NCI-H1417 (cell line): ENCODE results near the gene QKI.
"Not testable (repeated sequence)": the region's sequence is repeated elsewhere in the genome, so short reads cannot be mapped to it uniquely, and the experiment has no call there.

Experiments
- DNase-seq, 3 experiments: peaks; one replicate each; lab custom pipeline; 2025; lab: John Stamatoyannopoulos, UW

Gene QKI

GRCh38 chr6:163414117-163414945 lies at the start of gene QKI:
TSS of gene QKI (plus strand) at chr6:163414718. CDS start at chr6:163415194, 476 bp downstream.
- peak; percentile 59 to 85 (median 81) for DNase-seq

GRCh38 chr6:163366288-163366687 lies 48.2 kb upstream of the QKI start:
- no peak for DNase-seq

- DNase-seq, result no peak
Measured at GRCh38 chr6:163367497-163368183, 46.9 kb upstream of the QKI start.

GRCh38 chr6:163369141-163369540 lies 45.4 kb upstream of the QKI start:
- DNase-seq, result no peak

- no peak for DNase-seq
Measured at GRCh38 chr6:163369628-163370365, 44.7 kb upstream of the QKI start.

GRCh38 chr6:163370464-163371117 lies 43.9 kb upstream of the QKI start:
- no peak for DNase-seq

GRCh38 chr6:163371129-163371528 lies 43.4 kb upstream of the QKI start:
- DNase-seq, result no peak

- DNase-seq, result no peak
Measured at GRCh38 chr6:163373240-163373639, 41.3 kb upstream of the QKI start.

GRCh38 chr6:163375361-163375760 lies 39.2 kb upstream of the QKI start:
- DNase-seq, result no peak

- no peak for DNase-seq
Measured at GRCh38 chr6:163376187-163376586, 38.3 kb upstream of the QKI start.

- no peak for DNase-seq
Measured at GRCh38 chr6:163377561-163377960, 37.0 kb upstream of the QKI start.

- DNase-seq, result no peak
Measured at GRCh38 chr6:163380216-163380615, 34.3 kb upstream of the QKI start.

GRCh38 chr6:163381118-163381756 lies 33.3 kb upstream of the QKI start:
- peak in 2 of 3 experiments; percentile 11 to 43 for DNase-seq

GRCh38 chr6:163383396-163383795 lies 31.1 kb upstream of the QKI start:
- DNase-seq, result not testable (repeated sequence)

GRCh38 chr6:163383912-163384311 lies 30.6 kb upstream of the QKI start:
- no peak for DNase-seq

GRCh38 chr6:163384510-163384909 lies 30.0 kb upstream of the QKI start:
- no peak for DNase-seq

- DNase-seq, result not testable (repeated sequence)
Measured at GRCh38 chr6:163385503-163385902, 29.0 kb upstream of the QKI start.

- no peak for DNase-seq
Measured at GRCh38 chr6:163386329-163386908, 28.1 kb upstream of the QKI start.

GRCh38 chr6:163387317-163387716 lies 27.2 kb upstream of the QKI start:
- no peak for DNase-seq

GRCh38 chr6:163389354-163389753 lies 25.2 kb upstream of the QKI start:
- no peak for DNase-seq

GRCh38 chr6:163390770-163391169 lies 23.7 kb upstream of the QKI start:
- no peak for DNase-seq
